ENCODE results near the gene CDH4.

The CDH4 gene

DNA sequence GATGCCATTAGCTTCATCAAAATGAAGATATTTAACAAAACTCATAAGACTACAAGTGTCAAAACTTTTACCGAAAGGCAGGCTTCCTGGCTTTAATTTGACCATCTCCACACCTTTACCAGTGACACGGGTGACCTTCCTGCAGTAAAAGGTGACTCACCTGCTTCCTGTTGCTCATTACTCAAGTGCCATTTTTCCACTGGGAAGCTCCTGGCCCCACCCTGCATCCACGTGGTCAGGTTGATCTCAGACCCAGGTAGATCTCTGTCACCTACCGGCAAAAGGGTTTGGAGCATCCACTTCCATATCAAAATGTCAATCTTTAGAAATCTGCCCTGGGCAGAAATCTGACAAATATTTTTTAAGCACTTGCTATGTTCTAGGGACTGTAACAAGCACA, 31.9 kb upstream of the CDH4 start:
- H3K4me3 ChIP-seq (replicated peaks; ENCODE audit: low read depth, low read length): no peak overlapping the region
- TF ChIP-seq, protein P1, sequence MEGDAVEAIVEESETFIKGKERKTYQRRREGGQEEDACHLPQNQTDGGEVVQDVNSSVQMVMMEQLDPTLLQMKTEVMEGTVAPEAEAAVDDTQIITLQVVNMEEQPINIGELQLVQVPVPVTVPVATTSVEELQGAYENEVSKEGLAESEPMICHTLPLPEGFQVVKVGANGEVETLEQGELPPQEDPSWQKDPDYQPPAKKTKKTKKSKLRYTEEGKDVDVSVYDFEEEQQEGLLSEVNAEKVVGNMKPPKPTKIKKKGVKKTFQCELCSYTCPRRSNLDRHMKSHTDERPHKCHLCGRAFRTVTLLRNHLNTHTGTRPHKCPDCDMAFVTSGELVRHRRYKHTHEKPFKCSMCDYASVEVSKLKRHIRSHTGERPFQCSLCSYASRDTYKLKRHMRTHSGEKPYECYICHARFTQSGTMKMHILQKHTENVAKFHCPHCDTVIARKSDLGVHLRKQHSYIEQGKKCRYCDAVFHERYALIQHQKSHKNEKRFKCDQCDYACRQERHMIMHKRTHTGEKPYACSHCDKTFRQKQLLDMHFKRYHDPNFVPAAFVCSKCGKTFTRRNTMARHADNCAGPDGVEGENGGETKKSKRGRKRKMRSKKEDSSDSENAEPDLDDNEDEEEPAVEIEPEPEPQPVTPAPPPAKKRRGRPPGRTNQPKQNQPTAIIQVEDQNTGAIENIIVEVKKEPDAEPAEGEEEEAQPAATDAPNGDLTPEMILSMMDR (IDR thresholded peaks at IDR 0.05; ENCODE audit: low read length, missing control alignments): no peak
- DNase-seq (ENCODE audit: low read depth): no peak

DNA sequence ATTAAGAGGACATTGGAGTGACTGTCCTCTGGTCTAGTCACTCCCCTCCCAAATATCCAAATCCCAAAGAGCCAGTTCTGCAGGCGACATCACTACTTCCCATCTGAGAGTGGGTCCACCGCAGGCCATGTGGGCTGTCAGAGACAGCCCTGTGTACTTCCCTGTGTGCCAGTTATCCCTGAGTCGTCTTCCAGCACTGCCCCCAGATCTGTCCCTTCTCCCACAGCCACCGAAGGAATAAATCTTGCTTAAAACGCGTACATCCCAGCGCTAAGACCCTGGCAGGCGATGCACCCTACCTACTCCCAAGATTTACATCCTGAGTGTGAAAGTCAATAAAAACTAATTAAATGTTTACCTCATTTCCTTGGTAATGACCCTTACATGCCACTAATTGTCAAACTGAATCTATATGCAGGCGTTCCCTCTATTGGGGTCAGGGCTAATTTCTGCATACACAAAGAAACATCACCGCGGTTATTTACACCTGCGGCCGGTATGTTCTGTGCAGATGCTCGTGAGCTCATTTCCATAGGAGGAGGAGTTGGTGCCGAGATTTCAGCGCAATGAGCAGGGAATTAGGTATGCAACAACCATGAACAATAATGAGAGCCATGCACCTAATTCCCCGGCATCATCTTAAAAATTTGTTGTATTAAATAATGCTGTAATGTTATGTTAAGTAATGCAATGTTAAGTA, 31.3 kb upstream of the CDH4 start:
- TF ChIP-seq, protein P1 (IDR thresholded peaks at IDR 0.05; ENCODE audit: low read length, missing control alignments): no peak
- no peak overlapping the region for H3K4me3 ChIP-seq (replicated peaks; ENCODE audit: low read depth, low read length)
- DNase-seq (ENCODE audit: low read depth): no peak

DNA sequence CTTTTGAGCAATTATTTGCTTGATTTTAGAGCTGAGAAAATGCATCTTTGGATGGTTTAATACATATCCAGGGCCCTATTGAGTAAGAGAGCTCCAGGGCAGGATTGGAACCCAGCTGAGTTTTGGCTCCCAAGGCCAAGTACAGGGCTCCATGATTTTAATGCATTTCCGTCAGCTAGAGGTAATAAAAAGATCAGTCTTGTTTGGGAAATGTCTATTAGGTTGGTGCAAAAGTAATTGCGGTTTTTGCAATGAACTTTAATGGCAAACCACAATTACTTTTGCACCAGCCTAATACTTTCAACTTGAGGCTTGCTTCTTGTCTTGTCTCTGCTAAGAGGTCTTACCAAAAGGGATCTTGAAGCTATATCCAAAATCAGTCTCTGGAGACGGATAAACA, 29.4 kb upstream of the CDH4 start:
- TF ChIP-seq, protein P1 (IDR thresholded peaks at IDR 0.05; ENCODE audit: low read length, missing control alignments): no peak
- no peak overlapping the region for H3K4me3 ChIP-seq (replicated peaks; ENCODE audit: low read depth, low read length)
- DNase-seq (ENCODE audit: low read depth): no peak

DNA sequence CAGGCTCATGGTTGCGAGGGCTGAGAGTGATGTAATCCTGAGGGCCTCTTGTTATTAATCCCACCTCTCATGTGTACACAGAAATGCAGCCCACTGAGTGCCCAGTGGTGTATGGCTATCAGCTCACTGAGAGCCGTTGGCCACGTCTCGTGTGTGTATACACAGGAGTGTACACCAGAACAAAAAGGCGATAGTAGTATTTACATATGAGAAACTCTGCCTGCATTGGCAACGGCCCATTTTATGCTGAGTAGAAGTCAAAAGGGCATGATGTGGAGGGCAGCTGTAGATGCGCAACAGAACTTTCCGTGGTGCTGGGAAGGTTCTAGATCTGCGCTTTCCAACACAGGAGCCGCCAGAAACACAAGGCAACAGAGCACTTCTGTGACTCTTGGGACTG, 28.9 kb upstream of the CDH4 start:
- no peak for DNase-seq (ENCODE audit: low read depth)
- no peak overlapping the region for H3K4me3 ChIP-seq (replicated peaks; ENCODE audit: low read depth, low read length)
- TF ChIP-seq, protein P1 (IDR thresholded peaks at IDR 0.05; ENCODE audit: low read length, missing control alignments): no peak

DNA sequence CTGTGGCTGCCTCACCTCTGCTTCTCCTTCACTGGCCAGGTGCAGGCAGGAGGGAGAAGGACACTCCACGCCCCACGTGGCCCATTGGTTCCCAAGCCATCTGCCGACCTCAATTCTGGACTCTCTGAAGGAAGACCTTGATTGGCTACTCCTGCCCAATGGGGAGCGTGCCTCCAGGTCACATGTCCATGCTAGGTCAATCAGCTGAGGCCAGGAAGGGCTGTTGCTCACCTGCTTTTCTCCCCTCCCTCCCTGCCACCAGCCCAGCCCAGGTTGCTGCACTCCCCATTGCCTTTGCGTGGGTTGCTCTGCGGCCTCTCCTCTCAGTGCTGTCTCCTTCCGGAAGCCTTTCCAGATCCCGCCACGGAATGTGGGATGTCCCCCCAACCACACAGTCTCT, 21.9 kb upstream of the CDH4 start:
- TF ChIP-seq, protein P1 (IDR thresholded peaks at IDR 0.05; ENCODE audit: low read length, missing control alignments): no peak
- no peak for DNase-seq (ENCODE audit: low read depth)
- H3K4me3 ChIP-seq (replicated peaks; ENCODE audit: low read depth, low read length): no peak overlapping the region

DNA sequence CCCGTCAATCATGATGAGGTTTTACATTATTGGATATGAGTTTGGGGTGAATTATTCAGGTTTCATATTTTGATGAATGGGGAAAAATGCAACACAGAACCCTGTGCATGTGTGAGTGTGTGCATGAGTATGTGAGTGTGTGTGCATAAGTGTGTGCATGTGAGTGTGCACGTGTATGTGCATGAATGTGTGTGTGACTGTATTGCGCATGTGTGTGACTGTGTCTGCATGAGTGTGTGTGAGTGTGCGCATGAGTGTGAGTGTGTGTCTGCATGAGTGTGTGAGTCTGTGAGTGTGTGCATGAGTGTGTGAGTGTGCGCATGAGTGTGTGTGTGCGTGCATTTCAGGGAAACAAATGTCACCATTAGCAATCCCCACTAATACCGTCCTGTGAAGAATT, 18.5 kb upstream of the CDH4 start:
- TF ChIP-seq, protein P1 (IDR thresholded peaks at IDR 0.05; ENCODE audit: low read length, missing control alignments): no peak
- no peak for DNase-seq (ENCODE audit: low read depth)
- no peak overlapping the region for H3K4me3 ChIP-seq (replicated peaks; ENCODE audit: low read depth, low read length)

DNA sequence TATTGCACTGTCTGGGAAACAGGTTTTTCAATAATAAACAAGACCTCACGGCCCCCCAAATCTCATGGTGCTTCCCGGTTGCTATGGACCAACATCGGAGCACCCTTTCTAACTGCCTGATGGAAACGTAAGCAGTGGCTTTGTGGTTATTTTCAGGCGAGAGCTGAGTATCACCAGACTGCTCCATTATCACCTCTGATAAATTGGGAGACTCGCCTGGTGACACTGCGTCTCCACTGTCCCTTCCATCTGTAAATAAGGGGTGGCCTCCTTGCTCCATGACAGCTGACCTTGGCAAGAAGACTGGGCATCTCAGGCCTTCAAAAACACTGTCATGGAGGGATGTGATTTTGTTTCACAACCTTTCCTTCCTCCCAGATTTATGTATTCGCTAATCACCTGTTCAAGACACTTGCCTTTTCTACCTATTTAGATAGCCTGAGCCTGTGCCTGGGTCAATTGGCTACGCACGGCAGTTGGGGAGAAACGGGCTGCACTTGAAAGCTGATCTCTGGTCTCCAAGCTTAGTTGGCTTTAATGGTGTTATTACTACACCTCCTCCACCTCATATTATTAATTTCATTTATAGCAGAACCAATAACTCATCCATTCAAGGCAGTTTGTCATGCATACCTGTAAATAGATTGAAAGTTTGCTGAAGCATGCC, 17.7 kb upstream of the CDH4 start:
- DNase-seq (ENCODE audit: low read depth): no peak
- no peak overlapping the region for H3K4me3 ChIP-seq (replicated peaks; ENCODE audit: low read depth, low read length)
- TF ChIP-seq, protein P1 (IDR thresholded peaks at IDR 0.05; ENCODE audit: low read length, missing control alignments): no peak
